Nephron progenitor cell (in vitro differentiated cells): ENCODE results near the gene PPP1R11.

Experiments used
- DNase-seq: peaks from one replicate; pipeline ENCODE4 v3.0.0; 2021
- H3K27ac Mint-ChIP-seq: 2 replicates; pipeline ENCODE4 v1.8.0; 2021; ENCODE audit warnings: mild to moderate bottlenecking, moderate library complexity, mixed read lengths
- H3K27me3 Mint-ChIP-seq: 2 replicates; pipeline ENCODE4 v1.8.0; 2021; ENCODE audit warnings: mild to moderate bottlenecking, low read depth, mixed read lengths; ENCODE audit not compliant: poor library complexity
- H3K36me3 Mint-ChIP-seq: 2 replicates; pipeline ENCODE4 v1.8.0; 2021; ENCODE audit warnings: low read depth, mixed read lengths
- H3K4me1 Mint-ChIP-seq: 2 replicates; pipeline ENCODE4 v1.8.0; 2021; ENCODE audit warnings: mixed read lengths
- H3K4me3 Mint-ChIP-seq: 2 replicates; pipeline ENCODE4 v1.8.0; 2021; ENCODE audit warnings: mild to moderate bottlenecking, moderate library complexity, mixed read lengths
- H3K9me3 Mint-ChIP-seq: 2 replicates; pipeline ENCODE4 v1.8.0; 2021; ENCODE audit warnings: mild to moderate bottlenecking, moderate library complexity, mixed read lengths
- TF ChIP-seq, protein P1 (sequence below): fragments of 200-600 bp; sonication (generic); IDR thresholded peaks from 2 replicates; pipeline ENCODE4 v1.5.0; 2021; ENCODE audit warnings: antibody characterized with exemption

The PPP1R11 gene

DNA sequence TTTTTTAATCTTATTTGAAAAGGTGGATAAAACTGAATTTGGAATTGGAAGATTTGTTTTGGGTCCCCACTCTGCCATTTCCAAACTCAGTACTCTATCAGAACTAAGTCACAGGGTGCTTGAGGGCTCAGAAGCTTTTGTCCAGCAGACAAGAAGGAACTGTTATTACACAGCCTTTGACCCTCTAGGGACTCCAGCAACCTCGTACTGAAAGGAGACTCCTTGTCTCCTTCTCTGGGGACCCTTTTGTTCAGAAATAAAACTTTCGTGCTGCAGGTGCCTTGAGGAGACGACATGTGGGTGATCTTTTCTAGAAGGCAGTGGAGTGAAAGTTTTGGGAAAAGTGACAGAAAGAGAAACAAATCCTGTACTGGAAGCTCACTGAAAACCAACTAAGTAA, 13.3 kb upstream of the PPP1R11 start:
- no peak for DNase-seq
- Mint-ChIP-seq H3K4me3 (no peak overlapping the region), H3K9me3 (no peaks in the 10 kb centered on the region), H3K4me1 (no peaks in the 10 kb centered on the region), H3K36me3 (peaks cover 5% of the 10 kb centered on the region), H3K27me3 (no peaks in the 10 kb centered on the region), H3K27ac (no peak overlapping the region)
- TF ChIP-seq, protein P1, sequence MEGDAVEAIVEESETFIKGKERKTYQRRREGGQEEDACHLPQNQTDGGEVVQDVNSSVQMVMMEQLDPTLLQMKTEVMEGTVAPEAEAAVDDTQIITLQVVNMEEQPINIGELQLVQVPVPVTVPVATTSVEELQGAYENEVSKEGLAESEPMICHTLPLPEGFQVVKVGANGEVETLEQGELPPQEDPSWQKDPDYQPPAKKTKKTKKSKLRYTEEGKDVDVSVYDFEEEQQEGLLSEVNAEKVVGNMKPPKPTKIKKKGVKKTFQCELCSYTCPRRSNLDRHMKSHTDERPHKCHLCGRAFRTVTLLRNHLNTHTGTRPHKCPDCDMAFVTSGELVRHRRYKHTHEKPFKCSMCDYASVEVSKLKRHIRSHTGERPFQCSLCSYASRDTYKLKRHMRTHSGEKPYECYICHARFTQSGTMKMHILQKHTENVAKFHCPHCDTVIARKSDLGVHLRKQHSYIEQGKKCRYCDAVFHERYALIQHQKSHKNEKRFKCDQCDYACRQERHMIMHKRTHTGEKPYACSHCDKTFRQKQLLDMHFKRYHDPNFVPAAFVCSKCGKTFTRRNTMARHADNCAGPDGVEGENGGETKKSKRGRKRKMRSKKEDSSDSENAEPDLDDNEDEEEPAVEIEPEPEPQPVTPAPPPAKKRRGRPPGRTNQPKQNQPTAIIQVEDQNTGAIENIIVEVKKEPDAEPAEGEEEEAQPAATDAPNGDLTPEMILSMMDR, result no peak

DNA sequence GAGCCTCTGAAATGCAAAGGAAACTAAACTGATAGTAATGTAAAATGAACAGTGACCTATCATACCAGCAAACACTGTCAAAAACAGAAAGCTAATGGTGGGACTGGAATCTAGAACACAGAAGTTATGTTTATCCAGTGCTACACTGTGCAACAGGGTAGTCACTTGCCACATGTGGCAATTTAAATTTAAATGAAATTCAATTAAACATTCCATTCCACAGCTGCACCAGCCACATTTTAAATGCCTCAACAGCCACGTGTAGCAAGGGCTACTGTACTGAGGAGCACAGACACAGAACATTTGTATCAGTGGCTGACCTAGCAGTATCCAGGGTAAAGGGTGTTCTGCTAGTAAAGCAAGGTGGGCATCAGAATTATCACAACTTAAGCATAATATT, 11.5 kb upstream of the PPP1R11 start:
- TF ChIP-seq, protein P1, result no peak
- H3K9me3 Mint-ChIP-seq, result no peaks in the 10 kb centered on the region
- no peak for DNase-seq
- H3K4me3 Mint-ChIP-seq, result no peak overlapping the region
- H3K4me1 Mint-ChIP-seq, result peaks cover 12% of the 10 kb centered on the region
- H3K27me3 Mint-ChIP-seq, result no peaks in the 10 kb centered on the region
- H3K27ac Mint-ChIP-seq, result no peak overlapping the region
- peaks cover 5% of the 10 kb centered on the region for H3K36me3 Mint-ChIP-seq

DNA sequence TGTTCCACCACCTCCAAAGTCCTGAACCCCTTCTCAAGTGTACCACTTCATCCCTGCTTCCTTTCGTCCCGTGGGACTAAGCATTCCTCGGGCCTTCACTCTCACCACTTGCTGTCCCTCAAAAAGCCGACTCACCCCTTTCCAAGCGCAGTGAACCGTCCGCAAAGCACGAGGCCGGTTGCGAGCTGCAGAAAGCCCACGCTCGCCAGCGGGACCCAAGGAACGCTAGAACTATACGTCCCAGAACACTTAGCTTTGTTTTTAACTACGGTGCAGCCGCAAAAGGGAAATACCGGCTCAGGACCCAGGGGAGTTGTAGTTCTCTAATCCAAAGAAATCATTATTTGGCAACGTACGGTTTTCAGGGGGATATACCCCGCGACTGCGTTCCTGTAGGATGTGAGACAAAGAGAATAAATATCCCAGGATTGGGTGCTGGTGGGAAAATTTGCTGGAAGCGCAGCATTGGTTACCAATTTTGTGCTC, 6.3 kb upstream of the PPP1R11 start:
- Mint-ChIP-seq H3K4me1 (peaks cover 34% of the 10 kb centered on the region), H3K4me3 (peak overlapping the region; percentile 98), H3K27me3 (no peaks in the 10 kb centered on the region), H3K9me3 (no peaks in the 10 kb centered on the region), H3K36me3 (peaks cover 25% of the 10 kb centered on the region), H3K27ac (peak overlapping the region; percentile 91)
- DNase-seq, result peak; percentile 46
- TF ChIP-seq, protein P1, result no peak

DNA sequence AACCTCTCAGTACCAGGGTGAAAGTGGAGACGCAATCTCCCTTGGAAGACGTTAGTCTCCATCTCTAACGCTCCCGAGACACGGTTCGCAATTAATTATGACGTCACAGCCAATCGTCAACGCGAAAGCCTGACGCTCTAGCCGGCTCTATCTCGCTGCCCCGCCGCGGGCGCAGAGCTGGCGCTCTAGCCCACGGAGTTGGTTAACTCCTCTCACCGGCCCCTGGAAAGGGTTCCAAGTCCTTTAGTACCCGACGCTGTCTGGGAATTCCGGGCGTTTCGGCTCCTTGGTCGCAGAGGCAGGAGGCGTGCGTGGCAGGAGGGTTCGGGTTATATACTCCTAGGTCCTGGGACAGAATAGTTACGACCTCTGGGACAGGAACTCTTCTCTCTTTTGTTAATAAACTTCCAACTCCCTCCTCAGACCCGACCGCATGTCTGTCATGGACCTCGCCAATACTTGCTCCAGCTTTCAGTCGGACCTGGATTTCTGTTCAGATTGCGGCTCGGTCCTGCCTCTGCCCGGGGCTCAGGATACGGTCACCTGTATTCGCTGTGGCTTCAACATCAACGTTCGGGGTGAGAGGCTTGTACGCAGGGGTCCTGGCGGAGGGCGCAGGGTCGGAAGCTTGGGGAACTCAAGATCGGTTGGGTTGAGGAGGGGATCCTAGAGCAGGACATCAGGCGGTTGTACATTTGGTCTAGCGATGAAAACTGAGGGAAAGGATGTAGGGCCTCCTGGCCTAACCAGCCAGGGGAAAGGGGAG, 5.7 kb upstream of the PPP1R11 start, which contains the start of gene POLR1H:
POLR1H (plus strand) TSS at position 174 of the 766 bp plus-strand sequence; CDS start at position 434, 260 bp downstream.
- H3K27ac Mint-ChIP-seq, result peak within 1 kb of the TSS; percentile 91
- TF ChIP-seq, protein P1, result no peak
- H3K27me3 Mint-ChIP-seq, result no peaks in the 10 kb centered on the region
- no peaks in the 10 kb centered on the region for H3K9me3 Mint-ChIP-seq
- DNase-seq, result peak; percentile 85
- peaks cover 25% of the 10 kb centered on the region for H3K36me3 Mint-ChIP-seq
- H3K4me1 Mint-ChIP-seq, result peaks cover 41% of the 10 kb centered on the region
- H3K4me3 Mint-ChIP-seq, result peak within 1 kb of the TSS; percentile 98

DNA sequence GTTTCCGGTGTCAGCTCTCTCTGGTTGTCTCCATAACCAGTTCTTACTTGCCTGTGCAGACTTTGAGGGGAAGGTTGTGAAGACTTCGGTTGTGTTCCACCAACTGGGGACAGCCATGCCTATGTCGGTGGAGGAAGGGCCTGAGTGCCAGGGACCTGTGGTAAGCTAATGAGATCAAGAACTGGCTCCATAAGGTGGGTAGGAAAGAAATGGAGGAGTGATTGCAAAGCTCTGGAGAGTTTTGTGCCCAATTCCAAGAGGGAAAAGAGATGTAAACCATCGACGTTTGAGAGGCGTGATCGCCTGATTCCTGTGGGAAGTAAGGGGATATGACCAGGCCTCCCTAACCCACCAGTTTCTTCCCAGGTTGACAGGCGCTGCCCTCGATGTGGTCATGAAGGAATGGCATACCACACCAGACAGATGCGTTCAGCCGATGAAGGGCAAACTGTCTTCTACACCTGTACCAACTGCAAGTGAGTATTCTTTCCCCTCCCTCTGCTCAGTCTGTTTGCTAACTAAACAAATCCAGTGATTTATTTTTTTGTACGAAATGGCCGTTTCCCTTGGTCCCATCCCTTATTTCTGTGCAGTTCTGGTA, 5.0 kb upstream of the PPP1R11 start:
- H3K27me3 Mint-ChIP-seq, result no peaks in the 10 kb centered on the region
- peak overlapping the region; percentile 91 for H3K27ac Mint-ChIP-seq
- peak; percentile 8 for DNase-seq
- no peaks in the 10 kb centered on the region for H3K9me3 Mint-ChIP-seq
- H3K4me1 Mint-ChIP-seq, result peaks cover 48% of the 10 kb centered on the region
- peaks cover 25% of the 10 kb centered on the region for H3K36me3 Mint-ChIP-seq
- TF ChIP-seq, protein P1, result no peak
- H3K4me3 Mint-ChIP-seq, result peak overlapping the region; percentile 98
